SU-DHL-6 (cell line): Measurements from ENCODE around the gene MYH15.

Experiments used
- CTCF ChIP-seq: fragments of 200-600 bp; sonication (generic); IDR thresholded peaks from one replicate; pipeline ENCODE4 v1.5.1; 2017; ENCODE audit warnings: antibody characterized with exemption, mild to moderate bottlenecking, low read length, moderate library complexity; ENCODE audit not compliant: insufficient read depth, poor library complexity, severe bottlenecking
- EZH2phosphoT487 ChIP-seq: fragments of 200-600 bp; sonication (generic), shearing (Covaris generic); conservative IDR thresholded peaks from 2 replicates; pipeline ENCODE4 v1.6.1; 2018; ENCODE audit warnings: mild to moderate bottlenecking, antibody characterized with exemption, low read length, moderate library complexity, mixed read lengths

- no peak for TF ChIP-seq CTCF
- TF ChIP-seq EZH2phosphoT487: no peak
Observed at GRCh38 chr3:108407886-108408285, 102.5 kb downstream of the MYH15 start.
